Liver (tissue), 9 donors: ENCODE data around the gene GNG4. TPM values are rescaled to one million over a fixed set of nuclear protein-coding genes. Genes with fewer than 3 reads are reported as not detected.

ENCODE experiments used
- DNase-seq: peaks from one replicate; pipeline ENCODE4 v3.0.0-alpha.2; 2017; ENCODE audit warnings: low spot score
- H3K27ac ChIP-seq, 2 donors: one replicate each; pipeline ENCODE4 v1.7.0; 2013; ENCODE audit warnings: inconsistent platforms in 2 of 2, low read length in 2 of 2, control low read depth in 1 of 2, low read depth in 1 of 2, mild to moderate bottlenecking in 1 of 2
- H3K27me3 ChIP-seq, 4 donors: one replicate each; pipeline versions ENCODE4 v1.6.1 to v1.7.0; 2013; ENCODE audit warnings: low read length in 3 of 4, inconsistent platforms in 1 of 4, mild to moderate bottlenecking in 1 of 4, moderate library complexity in 1 of 4; ENCODE audit not compliant: control insufficient read depth in 4 of 4, insufficient read depth in 4 of 4
- H3K36me3 ChIP-seq, 4 donors: one replicate each; pipeline versions ENCODE4 v1.6.1 to v1.7.0; 2013; ENCODE audit warnings: low read length in 3 of 4, mild to moderate bottlenecking in 3 of 4, low read depth in 1 of 4, moderate library complexity in 1 of 4; ENCODE audit not compliant: control insufficient read depth in 4 of 4, insufficient read depth in 3 of 4
- H3K4me1 ChIP-seq, 4 donors: one replicate each; pipeline versions ENCODE4 v1.6.1 to v1.7.0; 2013; ENCODE audit warnings: low read length in 3 of 4, mild to moderate bottlenecking in 3 of 4, moderate library complexity in 1 of 4; ENCODE audit not compliant: control insufficient read depth in 4 of 4, insufficient read depth in 4 of 4
- H3K4me3 ChIP-seq, 3 donors: one replicate each; pipeline versions ENCODE4 v1.6.1 to v1.7.0; 2013; ENCODE audit warnings: low read length in 3 of 3, control low read depth in 1 of 3, low read depth in 1 of 3, mild to moderate bottlenecking in 1 of 3
- H3K9ac ChIP-seq, 2 donors: one replicate each; pipeline ENCODE4 v1.7.0; 2013; ENCODE audit warnings: low read length in 2 of 2, mild to moderate bottlenecking in 2 of 2, moderate library complexity in 2 of 2, control low read depth in 1 of 2, low read depth in 1 of 2
- H3K9me3 ChIP-seq, 4 donors: one replicate each; pipeline versions ENCODE4 v1.6.1 to v1.7.0; 2013; ENCODE audit warnings: low read length in 3 of 4; ENCODE audit not compliant: control insufficient read depth in 4 of 4
- EGR1 ChIP-seq, 2 donors: IDR thresholded peaks; 2 replicates each; pipeline ENCODE4 v1.6.1; 2016 to 2018; ENCODE audit warnings: antibody characterized with exemption in 2 of 2, low read depth in 2 of 2
- FOXA1 ChIP-seq: IDR thresholded peaks from 2 replicates; pipeline ENCODE4 v1.6.1; 2016; ENCODE audit warnings: antibody characterized with exemption
- FOXA2 ChIP-seq: IDR thresholded peaks from 2 replicates; pipeline ENCODE4 v1.6.1; 2016; ENCODE audit warnings: antibody characterized with exemption
- GABPA ChIP-seq, 2 donors: IDR thresholded peaks in 1 of 2; conservative IDR thresholded peaks in 1 of 2; 2 replicates each; pipeline ENCODE4 v1.6.1; 2016; ENCODE audit warnings: antibody characterized with exemption in 2 of 2, mild to moderate bottlenecking in 1 of 2, moderate library complexity in 1 of 2
- HNF4A ChIP-seq, 2 donors: conservative IDR thresholded peaks; 2 replicates each; pipeline ENCODE4 v1.6.1; 2016; ENCODE audit warnings: antibody characterized with exemption in 2 of 2, mild to moderate bottlenecking in 2 of 2
- NR2F2 ChIP-seq: IDR thresholded peaks from 2 replicates; pipeline ENCODE4 v1.6.1; 2016; ENCODE audit warnings: antibody characterized with exemption
- RAD21 ChIP-seq, 2 donors: IDR thresholded peaks; 2 replicates each; pipeline ENCODE4 v1.6.1; 2016; ENCODE audit warnings: antibody characterized with exemption in 2 of 2, mild to moderate bottlenecking in 2 of 2
- RXRA ChIP-seq, 2 donors: IDR thresholded peaks; 2 replicates each; pipeline ENCODE4 v1.6.1; 2017 to 2018; ENCODE audit warnings: antibody characterized with exemption in 2 of 2, mild to moderate bottlenecking in 1 of 2
- SP1 ChIP-seq: IDR thresholded peaks from 2 replicates; pipeline ENCODE4 v1.6.1; 2018; ENCODE audit warnings: antibody characterized with exemption, mild to moderate bottlenecking
- TAF1 ChIP-seq: conservative IDR thresholded peaks from 2 replicates; pipeline ENCODE4 v1.6.1; 2016; ENCODE audit warnings: antibody characterized with exemption, mild to moderate bottlenecking
- YY1 ChIP-seq: IDR thresholded peaks from 2 replicates; pipeline ENCODE4 v1.6.1; 2016; ENCODE audit warnings: antibody characterized with exemption, mild to moderate bottlenecking
- WGBS: extraction: QIAGEN DNeasy Blood & Tissue Kit; methylation state at CpG from one replicate; pipeline ENCODE4 v1.1.7; 2013; 5-methylcytosine and 5-hydroxymethylcytosine counted together
- polyA plus RNA-seq, 2 donors: library from polyadenylated mRNA; stranded (reverse) in 1 of 2; unstranded in 1 of 2; fragments of 200-250 nt in 1 of 2; fragments of >200 nt in 1 of 2; fragmentation: Nextera tagmentation in 1 of 2; extraction: Ambion mirVana in 1 of 2; gene quantifications; one replicate each; pipeline versions ENCODE4 v1.2.1 to v1.2.3, GENCODE V29; 2013 to 2015
- total RNA-seq, 2 donors: library from RNA; depleted of rRNA; stranded (reverse); fragments of >200 nt; gene quantifications; one replicate each; pipeline ENCODE4 v1.2.3, GENCODE V29; 2014
- TF ChIP-seq, protein P1 (sequence below): fragments of 150-350 bp; IDR thresholded peaks from 2 replicates; pipeline ENCODE4 v1.5.1; 2017; ENCODE audit warnings: improper control_type of control experiment, low read depth, low read length; ENCODE audit not compliant: missing input control
- TF ChIP-seq, protein P2 (sequence below): IDR thresholded peaks from 2 replicates; pipeline ENCODE4 v1.6.1; 2016; ENCODE audit warnings: antibody characterized with exemption, mild to moderate bottlenecking
- TF ChIP-seq, protein P3 (sequence below): IDR thresholded peaks from 2 replicates; pipeline ENCODE4 v1.6.1; 2016; ENCODE audit warnings: antibody characterized with exemption
- TF ChIP-seq, protein P4 (sequence below): IDR thresholded peaks from 2 replicates; pipeline ENCODE4 v1.6.1; 2016; ENCODE audit warnings: antibody characterized with exemption
- TF ChIP-seq, protein P5 (sequence below): IDR thresholded peaks from 2 replicates; pipeline ENCODE4 v1.6.1; 2016; ENCODE audit warnings: antibody characterized with exemption
- donor health status: healthy.
- donor health status: healthy.
- donor health status: healthy.
- donor health status: healthy.
- donor health status: healthy.

The GNG4 gene
- total and polyA plus RNA-seq, 4 donors, result 0.65 TPM; not detected in 3

DNA sequence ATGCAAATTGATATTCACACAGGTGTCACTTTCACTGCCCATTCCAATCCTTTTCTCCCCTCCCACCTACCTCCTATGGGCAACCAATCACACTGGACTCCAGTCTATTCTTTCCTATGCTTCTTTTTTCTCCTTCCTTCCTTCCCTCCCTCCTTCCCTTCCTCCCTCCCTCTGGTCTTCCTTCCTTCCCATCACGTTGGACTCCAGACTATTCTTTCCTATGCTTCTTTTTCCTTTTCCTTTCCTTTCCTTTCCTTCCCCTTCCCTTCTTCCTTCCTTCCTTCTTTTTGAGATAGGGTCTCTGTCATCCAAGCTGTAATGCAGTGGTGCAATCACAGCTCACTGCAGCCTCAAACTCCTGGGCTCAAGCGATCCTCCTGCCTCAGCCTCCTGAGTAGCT, 64.6 kb downstream of the GNG4 start:
- Histone ChIP-seq H3K36me3 (no peaks in the 10 kb centered on the region), H3K27ac (no peak overlapping the region), H3K27me3 (no peaks in the 10 kb centered on the region), H3K4me3 (no peak overlapping the region), H3K4me1 (no peaks in the 10 kb centered on the region), H3K9me3 (no peaks in the 10 kb centered on the region), H3K9ac (no peak overlapping the region)
- DNase-seq, result no peak
- TF ChIP-seq NR2F2 (no peak), HNF4A (conservative IDR thresholded peaks at IDR 0.05) (no peak), TAF1 (no peak), YY1 (no peak), EGR1 (IDR thresholded peaks at IDR 0.05; ENCODE audit: low read depth in 2 of 2) (no peak), SP1 (no peak), GABPA (IDR thresholded peaks at IDR 0.05 in 1 of 2, conservative IDR thresholded peaks at IDR 0.05 in 1 of 2) (no peak), RXRA (IDR thresholded peaks at IDR 0.05) (no peak), FOXA2 (no peak), RAD21 (IDR thresholded peaks at IDR 0.05) (no peak), FOXA1 (no peak)
- TF ChIP-seq, protein P1, sequence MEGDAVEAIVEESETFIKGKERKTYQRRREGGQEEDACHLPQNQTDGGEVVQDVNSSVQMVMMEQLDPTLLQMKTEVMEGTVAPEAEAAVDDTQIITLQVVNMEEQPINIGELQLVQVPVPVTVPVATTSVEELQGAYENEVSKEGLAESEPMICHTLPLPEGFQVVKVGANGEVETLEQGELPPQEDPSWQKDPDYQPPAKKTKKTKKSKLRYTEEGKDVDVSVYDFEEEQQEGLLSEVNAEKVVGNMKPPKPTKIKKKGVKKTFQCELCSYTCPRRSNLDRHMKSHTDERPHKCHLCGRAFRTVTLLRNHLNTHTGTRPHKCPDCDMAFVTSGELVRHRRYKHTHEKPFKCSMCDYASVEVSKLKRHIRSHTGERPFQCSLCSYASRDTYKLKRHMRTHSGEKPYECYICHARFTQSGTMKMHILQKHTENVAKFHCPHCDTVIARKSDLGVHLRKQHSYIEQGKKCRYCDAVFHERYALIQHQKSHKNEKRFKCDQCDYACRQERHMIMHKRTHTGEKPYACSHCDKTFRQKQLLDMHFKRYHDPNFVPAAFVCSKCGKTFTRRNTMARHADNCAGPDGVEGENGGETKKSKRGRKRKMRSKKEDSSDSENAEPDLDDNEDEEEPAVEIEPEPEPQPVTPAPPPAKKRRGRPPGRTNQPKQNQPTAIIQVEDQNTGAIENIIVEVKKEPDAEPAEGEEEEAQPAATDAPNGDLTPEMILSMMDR, result no peak
- TF ChIP-seq, protein P2, sequence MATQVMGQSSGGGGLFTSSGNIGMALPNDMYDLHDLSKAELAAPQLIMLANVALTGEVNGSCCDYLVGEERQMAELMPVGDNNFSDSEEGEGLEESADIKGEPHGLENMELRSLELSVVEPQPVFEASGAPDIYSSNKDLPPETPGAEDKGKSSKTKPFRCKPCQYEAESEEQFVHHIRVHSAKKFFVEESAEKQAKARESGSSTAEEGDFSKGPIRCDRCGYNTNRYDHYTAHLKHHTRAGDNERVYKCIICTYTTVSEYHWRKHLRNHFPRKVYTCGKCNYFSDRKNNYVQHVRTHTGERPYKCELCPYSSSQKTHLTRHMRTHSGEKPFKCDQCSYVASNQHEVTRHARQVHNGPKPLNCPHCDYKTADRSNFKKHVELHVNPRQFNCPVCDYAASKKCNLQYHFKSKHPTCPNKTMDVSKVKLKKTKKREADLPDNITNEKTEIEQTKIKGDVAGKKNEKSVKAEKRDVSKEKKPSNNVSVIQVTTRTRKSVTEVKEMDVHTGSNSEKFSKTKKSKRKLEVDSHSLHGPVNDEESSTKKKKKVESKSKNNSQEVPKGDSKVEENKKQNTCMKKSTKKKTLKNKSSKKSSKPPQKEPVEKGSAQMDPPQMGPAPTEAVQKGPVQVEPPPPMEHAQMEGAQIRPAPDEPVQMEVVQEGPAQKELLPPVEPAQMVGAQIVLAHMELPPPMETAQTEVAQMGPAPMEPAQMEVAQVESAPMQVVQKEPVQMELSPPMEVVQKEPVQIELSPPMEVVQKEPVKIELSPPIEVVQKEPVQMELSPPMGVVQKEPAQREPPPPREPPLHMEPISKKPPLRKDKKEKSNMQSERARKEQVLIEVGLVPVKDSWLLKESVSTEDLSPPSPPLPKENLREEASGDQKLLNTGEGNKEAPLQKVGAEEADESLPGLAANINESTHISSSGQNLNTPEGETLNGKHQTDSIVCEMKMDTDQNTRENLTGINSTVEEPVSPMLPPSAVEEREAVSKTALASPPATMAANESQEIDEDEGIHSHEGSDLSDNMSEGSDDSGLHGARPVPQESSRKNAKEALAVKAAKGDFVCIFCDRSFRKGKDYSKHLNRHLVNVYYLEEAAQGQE, result no peak
- TF ChIP-seq, protein P3, sequence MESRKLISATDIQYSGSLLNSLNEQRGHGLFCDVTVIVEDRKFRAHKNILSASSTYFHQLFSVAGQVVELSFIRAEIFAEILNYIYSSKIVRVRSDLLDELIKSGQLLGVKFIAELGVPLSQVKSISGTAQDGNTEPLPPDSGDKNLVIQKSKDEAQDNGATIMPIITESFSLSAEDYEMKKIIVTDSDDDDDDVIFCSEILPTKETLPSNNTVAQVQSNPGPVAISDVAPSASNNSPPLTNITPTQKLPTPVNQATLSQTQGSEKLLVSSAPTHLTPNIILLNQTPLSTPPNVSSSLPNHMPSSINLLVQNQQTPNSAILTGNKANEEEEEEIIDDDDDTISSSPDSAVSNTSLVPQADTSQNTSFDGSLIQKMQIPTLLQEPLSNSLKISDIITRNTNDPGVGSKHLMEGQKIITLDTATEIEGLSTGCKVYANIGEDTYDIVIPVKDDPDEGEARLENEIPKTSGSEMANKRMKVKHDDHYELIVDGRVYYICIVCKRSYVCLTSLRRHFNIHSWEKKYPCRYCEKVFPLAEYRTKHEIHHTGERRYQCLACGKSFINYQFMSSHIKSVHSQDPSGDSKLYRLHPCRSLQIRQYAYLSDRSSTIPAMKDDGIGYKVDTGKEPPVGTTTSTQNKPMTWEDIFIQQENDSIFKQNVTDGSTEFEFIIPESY, result no peak
- TF ChIP-seq, protein P4, sequence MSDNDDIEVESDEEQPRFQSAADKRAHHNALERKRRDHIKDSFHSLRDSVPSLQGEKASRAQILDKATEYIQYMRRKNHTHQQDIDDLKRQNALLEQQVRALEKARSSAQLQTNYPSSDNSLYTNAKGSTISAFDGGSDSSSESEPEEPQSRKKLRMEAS, result no peak
- 77% methylated on average over 2 of the region's 2 CpGs for WGBS

DNA sequence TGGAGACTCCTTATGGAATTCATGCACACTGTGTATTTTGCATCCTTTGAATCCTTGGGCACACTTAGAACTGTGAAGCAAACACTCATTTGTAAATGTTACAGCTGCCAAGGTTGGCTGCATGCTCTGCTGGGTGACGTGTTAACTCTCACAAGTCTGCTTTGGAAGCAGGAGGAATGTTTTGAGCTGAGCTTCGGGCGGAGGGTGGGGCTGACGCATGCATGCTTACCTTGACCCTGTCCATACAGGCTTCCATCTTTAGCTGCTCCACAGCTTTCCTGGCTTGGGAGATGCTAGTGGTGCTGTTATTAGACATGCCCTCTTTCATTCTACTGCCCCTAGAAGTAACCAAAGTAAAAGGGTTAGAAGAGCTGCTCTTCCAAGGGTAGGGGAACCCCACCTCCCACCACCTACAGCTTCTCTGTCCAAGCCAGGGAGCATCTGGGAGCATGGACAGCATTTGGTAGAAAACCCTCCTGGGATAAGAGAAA, 66.0 kb downstream of the GNG4 start:
- Histone ChIP-seq H3K4me1 (no peaks in the 10 kb centered on the region), H3K9me3 (no peaks in the 10 kb centered on the region), H3K27me3 (no peaks in the 10 kb centered on the region), H3K4me3 (no peak overlapping the region), H3K27ac (no peak overlapping the region), H3K36me3 (no peaks in the 10 kb centered on the region), H3K9ac (no peak overlapping the region)
- DNase-seq, result no peak
- WGBS, result 85% methylated on average over 4 of the region's 4 CpGs
- no peak for TF ChIP-seq RAD21 (IDR thresholded peaks at IDR 0.05)
- TF ChIP-seq, protein P5, sequence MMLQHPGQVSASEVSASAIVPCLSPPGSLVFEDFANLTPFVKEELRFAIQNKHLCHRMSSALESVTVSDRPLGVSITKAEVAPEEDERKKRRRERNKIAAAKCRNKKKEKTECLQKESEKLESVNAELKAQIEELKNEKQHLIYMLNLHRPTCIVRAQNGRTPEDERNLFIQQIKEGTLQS, result no peak
- no peak for TF ChIP-seq TAF1
- no peak for TF ChIP-seq FOXA2
- no peak for TF ChIP-seq FOXA1
- TF ChIP-seq, protein P3, result no peak
- TF ChIP-seq HNF4A (conservative IDR thresholded peaks at IDR 0.05), result no peak
- no peak for TF ChIP-seq EGR1 (IDR thresholded peaks at IDR 0.05; ENCODE audit: low read depth in 2 of 2)
